ENCODE measurements around the gene DAD1.

GRCh38 chr14:22566845-22567244 is 22.2 kb downstream of the DAD1 start:
- TF ChIP-seq CTCF (IDR thresholded peaks at IDR 0.05): no peak
- TF ChIP-seq POLR2AphosphoS5 (IDR thresholded peaks at IDR 0.05): no peak
- no peak for TF ChIP-seq POLR2A (IDR thresholded peaks at IDR 0.05)
